ENCODE data around the gene MTERF4.

- TF ChIP-seq GATA2 (IDR thresholded peaks at IDR 0.05; ENCODE audit: low read depth, low read length): no peak
- TF ChIP-seq GATA3 (IDR thresholded peaks at IDR 0.05; ENCODE audit: low read depth, low read length): no peak
These were observed 7.4 kb upstream of the MTERF4 start for GRCh38 chr2:241109210-241110088.
